GM21825 (cell line): ENCODE data around the gene ARHGAP30.
"Not testable (repeated sequence)": the region's sequence is repeated elsewhere in the genome, so short reads cannot be mapped to it uniquely, and the experiment has no call there.

Source experiments
- ATAC-seq: cut with Tn5 transposase; IDR thresholded peaks from one replicate; pipeline ENCODE4 v1.9.1; 2021; ENCODE audit warnings: mild to moderate bottlenecking, moderate library complexity; ENCODE audit not compliant: unreplicated experiment

Gene ARHGAP30

GRCh38 chr1:161069731-161070270, at the start of gene ARHGAP30:
Gene ARHGAP30 (minus strand): TSS chr1:161069891. CDS start chr1:161069624, 267 bp downstream.
- peak; percentile 79 for ATAC-seq

- peak; percentile 75 for ATAC-seq
Observed at GRCh38 chr1:161117759-161118581, 48.3 kb upstream of the ARHGAP30 start, which contains the start of the genes NIT1 and PFDN2. Gene NIT1 (plus strand): TSS chr1:161118105. CDS start chr1:161118177, 72 bp downstream. Gene PFDN2 (minus strand): TSS chr1:161118037. CDS start chr1:161118026, 11 bp downstream.

GRCh38 chr1:161115961-161116360, 46.3 kb upstream of the ARHGAP30 start:
- ATAC-seq, result not testable (repeated sequence)

- ATAC-seq, result no peak
Observed at GRCh38 chr1:161115132-161115711, 45.5 kb upstream of the ARHGAP30 start.

- ATAC-seq, result no peak
Observed at GRCh38 chr1:161114556-161114955, 44.9 kb upstream of the ARHGAP30 start.

GRCh38 chr1:161113915-161114314, 44.2 kb upstream of the ARHGAP30 start:
- ATAC-seq, result no peak

- ATAC-seq, result no peak
Observed at GRCh38 chr1:161111527-161111926, 41.8 kb upstream of the ARHGAP30 start.

- no peak for ATAC-seq
Observed at GRCh38 chr1:161111117-161111516, 41.4 kb upstream of the ARHGAP30 start.

GRCh38 chr1:161106431-161106830, 36.7 kb upstream of the ARHGAP30 start:
- no peak for ATAC-seq

GRCh38 chr1:161100556-161100955, 30.9 kb upstream of the ARHGAP30 start:
- ATAC-seq, result no peak

- ATAC-seq, result no peak
Observed at GRCh38 chr1:161099090-161099802, 29.6 kb upstream of the ARHGAP30 start.

GRCh38 chr1:161098210-161099068, 28.7 kb upstream of the ARHGAP30 start, which contains the start of gene KLHDC9:
Gene KLHDC9 (plus strand): TSS chr1:161098361. CDS start chr1:161098536, 175 bp downstream.
- peak; percentile 48 for ATAC-seq

- no peak for ATAC-seq
Observed at GRCh38 chr1:161096530-161096929, 26.8 kb upstream of the ARHGAP30 start.

GRCh38 chr1:161096015-161096414, 26.3 kb upstream of the ARHGAP30 start:
- no peak for ATAC-seq

- ATAC-seq, result no peak
Observed at GRCh38 chr1:161095230-161095629, 25.5 kb upstream of the ARHGAP30 start.

- ATAC-seq, result no peak
Observed at GRCh38 chr1:161094481-161094880, 24.8 kb upstream of the ARHGAP30 start.

GRCh38 chr1:161092621-161093028, 22.9 kb upstream of the ARHGAP30 start:
- ATAC-seq, result peak; percentile 41

GRCh38 chr1:161091796-161092507, 22.3 kb upstream of the ARHGAP30 start:
- ATAC-seq, result no peak

- ATAC-seq, result no peak
Observed at GRCh38 chr1:161091093-161091492, 21.4 kb upstream of the ARHGAP30 start.
